ENCODE data around the gene TSPAN8.

GRCh38 chr12:71141378-71141926, 16.3 kb downstream of the TSPAN8 start:
- TF ChIP-seq, protein P1, sequence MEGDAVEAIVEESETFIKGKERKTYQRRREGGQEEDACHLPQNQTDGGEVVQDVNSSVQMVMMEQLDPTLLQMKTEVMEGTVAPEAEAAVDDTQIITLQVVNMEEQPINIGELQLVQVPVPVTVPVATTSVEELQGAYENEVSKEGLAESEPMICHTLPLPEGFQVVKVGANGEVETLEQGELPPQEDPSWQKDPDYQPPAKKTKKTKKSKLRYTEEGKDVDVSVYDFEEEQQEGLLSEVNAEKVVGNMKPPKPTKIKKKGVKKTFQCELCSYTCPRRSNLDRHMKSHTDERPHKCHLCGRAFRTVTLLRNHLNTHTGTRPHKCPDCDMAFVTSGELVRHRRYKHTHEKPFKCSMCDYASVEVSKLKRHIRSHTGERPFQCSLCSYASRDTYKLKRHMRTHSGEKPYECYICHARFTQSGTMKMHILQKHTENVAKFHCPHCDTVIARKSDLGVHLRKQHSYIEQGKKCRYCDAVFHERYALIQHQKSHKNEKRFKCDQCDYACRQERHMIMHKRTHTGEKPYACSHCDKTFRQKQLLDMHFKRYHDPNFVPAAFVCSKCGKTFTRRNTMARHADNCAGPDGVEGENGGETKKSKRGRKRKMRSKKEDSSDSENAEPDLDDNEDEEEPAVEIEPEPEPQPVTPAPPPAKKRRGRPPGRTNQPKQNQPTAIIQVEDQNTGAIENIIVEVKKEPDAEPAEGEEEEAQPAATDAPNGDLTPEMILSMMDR (IDR thresholded peaks at IDR 0.05): no peak
- no peak for TF ChIP-seq ZNF232 (CRISPR knock-in tag; IDR thresholded peaks at IDR 0.05)
- TF ChIP-seq MAX (CRISPR knock-in tag; IDR thresholded peaks at IDR 0.05): no peak
- TF ChIP-seq MYBL2 (CRISPR knock-in tag; IDR thresholded peaks at IDR 0.05): no peak
- TF ChIP-seq ZNF425 (CRISPR knock-in tag; conservative IDR thresholded peaks at IDR 0.05): no peak
- TF ChIP-seq E2F4 (CRISPR knock-in tag; IDR thresholded peaks at IDR 0.05; ENCODE audit: borderline replicate concordance, low read depth): no peak

All from WTC11 (cell line).